GM18520 (cell line): Measurements from ENCODE around the gene N4BP3.
"Not testable (repeated sequence)": the region's sequence is repeated elsewhere in the genome, so short reads cannot be mapped to it uniquely, and the experiment has no call there.

Experiments used
- ATAC-seq: cut with Tn5 transposase; IDR thresholded peaks from one replicate; pipeline ENCODE4 v1.9.1; 2021; ENCODE audit not compliant: unreplicated experiment

The N4BP3 gene, protein sequence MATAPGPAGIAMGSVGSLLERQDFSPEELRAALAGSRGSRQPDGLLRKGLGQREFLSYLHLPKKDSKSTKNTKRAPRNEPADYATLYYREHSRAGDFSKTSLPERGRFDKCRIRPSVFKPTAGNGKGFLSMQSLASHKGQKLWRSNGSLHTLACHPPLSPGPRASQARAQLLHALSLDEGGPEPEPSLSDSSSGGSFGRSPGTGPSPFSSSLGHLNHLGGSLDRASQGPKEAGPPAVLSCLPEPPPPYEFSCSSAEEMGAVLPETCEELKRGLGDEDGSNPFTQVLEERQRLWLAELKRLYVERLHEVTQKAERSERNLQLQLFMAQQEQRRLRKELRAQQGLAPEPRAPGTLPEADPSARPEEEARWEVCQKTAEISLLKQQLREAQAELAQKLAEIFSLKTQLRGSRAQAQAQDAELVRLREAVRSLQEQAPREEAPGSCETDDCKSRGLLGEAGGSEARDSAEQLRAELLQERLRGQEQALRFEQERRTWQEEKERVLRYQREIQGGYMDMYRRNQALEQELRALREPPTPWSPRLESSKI

DNA sequence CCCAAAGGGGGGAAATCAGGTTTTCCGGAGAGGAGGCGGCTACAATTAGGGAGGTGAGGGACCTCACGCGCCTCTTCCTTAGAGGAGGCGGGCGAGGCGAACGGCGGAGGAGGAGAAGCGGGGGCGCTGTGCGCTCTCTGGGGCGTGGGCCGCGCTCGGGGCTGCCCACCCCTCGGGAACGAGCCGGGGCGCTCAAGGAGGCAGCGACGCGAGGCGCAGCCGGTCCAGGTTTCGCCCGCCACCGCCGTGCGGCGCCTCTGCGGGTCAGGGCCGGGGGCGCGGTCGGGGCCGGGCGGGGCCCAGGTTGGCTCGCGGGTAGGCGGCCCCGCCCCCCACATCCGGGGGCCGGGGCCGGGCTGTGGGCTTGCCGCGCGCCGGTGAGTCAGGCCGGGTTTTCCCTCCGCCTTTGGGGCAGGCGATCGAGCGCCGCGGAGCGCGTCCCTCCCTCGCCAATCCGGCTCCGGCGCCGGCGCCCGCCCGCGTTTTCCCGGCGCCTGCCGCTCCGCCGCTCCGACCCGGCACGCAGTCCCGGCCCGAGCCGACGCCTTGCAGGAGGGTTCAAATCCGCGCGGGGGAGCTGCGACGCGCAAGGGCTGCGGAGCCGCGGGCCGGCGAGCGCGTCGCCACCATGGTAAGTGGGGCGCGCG lies at the start of gene N4BP3:
Gene N4BP3, plus strand, starts transcription at position 392 of the 647 bp plus-strand sequence. CDS start 6,052 bp downstream, outside the sequence.
- ATAC-seq = peak; percentile 53

DNA sequence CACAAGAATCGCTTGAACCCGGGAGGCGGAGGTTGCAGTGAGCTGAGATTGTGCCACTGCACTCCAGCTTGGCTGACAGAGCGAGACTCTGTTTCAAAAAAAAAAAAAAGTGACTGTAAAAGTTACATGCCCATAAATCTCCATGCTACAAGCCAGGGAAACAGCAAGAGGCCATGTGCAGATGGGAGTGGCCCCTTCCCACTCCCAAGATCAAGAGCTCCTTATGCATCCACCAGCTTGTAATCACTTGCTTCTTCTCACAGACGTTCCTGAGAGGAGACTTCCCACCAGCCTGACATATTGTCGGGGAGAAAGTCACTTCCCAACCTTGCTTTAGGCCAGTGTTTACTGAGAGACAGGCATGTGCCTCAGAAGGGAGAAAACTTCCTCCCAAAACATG lies 45.6 kb upstream of the N4BP3 start:
- ATAC-seq = no peak

DNA sequence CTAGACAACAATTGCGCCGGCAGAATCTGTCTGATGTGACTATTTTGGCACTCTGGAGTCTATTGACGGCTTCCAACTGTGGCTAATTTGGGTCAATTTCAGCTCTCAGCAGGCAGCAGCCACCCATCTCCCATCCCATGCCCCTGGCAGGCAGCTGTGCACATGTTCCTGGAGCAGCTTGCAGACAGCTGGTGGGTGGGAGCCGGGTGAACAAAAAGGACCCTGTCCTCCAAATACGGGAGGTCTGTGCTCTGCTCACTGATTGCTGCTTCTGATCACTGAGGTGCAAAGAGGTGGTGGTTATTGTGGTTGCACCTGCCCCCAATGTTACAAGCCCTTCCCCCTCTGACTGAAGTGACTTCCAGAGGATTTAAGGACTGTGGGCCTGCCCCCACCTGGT lies 45.0 kb upstream of the N4BP3 start:
- ATAC-seq = no peak

DNA sequence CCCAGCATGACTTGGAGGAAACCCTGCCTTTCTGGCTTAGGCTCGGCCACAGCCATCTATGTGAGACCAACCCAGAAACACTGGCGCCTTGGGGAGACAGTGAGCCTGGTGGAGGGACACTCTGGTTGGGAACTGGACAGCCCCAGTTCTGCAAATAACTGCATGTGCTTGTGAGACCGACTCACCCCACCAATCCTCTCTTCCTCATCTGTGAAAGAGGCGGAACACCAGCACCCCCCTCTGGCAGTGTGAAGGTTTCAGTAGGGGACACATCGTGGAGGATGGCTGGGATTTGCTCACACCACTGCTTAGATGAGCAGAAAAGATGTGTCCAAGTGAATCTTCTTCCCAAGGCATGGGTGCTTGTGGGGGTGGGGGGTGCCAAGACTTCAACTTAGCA lies 43.4 kb upstream of the N4BP3 start:
- no peak for ATAC-seq

DNA sequence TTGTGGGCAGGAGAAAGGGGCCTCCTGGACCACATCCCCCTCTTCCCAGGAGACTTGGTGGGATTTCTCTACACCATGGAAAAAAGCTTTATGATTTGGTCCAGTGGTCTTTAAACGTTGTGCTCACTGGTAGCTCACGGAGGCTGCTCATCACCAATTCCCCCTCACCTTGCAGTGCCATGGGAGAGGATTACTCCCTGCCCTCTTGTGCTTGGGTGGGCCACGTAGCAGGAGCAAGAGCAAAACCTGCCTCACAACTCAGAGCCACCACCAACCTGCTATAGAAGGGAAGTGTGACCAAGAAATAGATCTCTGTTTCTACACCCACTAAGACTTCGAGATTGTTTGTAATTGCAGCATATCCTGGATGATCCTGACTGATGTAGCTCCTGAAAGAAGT lies 42.2 kb upstream of the N4BP3 start:
- ATAC-seq = no peak

DNA sequence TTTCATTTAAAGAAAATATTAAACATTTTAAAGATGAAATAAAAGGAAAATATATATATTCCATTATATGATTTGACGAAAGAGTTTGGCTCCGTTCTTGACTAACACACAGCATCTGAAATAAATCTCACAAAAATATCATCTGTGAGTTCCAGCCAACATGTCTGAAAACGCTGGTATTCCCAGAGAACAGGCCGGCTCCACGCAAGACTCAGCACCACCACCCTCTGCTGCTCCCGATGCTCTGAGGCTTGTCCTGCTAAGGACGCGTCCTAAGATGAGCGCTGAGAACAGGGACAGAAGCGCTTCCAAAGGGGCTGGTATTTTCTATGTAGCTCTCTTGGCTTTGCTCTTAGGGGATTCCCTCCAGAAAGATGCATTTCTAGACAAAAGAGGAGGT lies 40.6 kb upstream of the N4BP3 start:
- no peak for ATAC-seq

DNA sequence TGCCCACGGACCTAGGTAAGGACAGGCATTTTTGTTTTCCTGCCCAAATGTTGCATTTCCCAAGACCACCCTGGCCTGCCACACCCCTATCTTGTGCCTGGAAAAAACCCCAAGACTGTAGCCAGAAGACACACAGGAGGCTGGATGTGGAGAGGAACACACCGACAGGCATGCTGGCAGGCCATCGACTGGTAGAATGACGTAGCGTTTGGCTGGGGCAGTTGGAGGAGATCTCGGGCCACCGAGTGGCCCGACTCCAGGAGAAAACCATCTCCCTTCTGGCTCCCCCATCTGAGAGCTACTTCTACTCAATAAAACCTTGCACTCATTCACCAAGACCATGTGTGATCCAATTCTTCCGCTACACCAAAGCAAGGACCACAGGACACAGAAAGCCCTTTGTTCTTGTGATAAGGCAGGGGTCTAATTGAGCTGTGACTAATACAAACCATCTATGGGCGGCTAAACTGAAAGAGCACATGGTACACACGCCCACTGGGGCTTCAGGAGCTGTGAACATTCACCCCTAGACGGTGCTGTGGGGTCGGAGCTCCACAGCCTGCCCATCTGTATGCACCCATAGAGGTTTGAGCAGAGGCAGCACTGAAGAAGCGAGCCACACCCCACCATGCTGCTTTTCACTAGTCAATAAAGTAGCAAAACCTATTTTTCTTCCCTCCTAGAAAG lies 38.9 kb upstream of the N4BP3 start:
- no peak for ATAC-seq

DNA sequence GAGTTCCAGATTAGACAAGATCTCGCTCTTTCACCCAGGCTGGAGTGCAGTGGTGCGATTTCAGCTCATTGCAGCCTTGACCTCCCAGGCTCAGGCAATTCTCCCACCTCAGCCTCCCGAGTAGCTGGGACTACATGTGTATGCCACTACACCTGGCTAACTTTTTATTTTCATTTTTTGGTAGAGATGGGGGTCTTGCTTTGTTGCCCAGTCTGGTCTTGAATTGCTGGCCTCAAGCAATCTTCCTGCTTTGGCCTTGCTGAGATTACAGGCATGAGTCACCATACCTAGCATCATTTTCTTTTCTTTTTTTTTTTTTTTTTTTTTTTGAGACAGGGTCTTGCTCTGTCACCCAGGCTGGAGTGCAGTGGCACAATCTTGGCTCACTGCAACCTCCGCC lies 36.4 kb upstream of the N4BP3 start:
- not testable (repeated sequence) for ATAC-seq

DNA sequence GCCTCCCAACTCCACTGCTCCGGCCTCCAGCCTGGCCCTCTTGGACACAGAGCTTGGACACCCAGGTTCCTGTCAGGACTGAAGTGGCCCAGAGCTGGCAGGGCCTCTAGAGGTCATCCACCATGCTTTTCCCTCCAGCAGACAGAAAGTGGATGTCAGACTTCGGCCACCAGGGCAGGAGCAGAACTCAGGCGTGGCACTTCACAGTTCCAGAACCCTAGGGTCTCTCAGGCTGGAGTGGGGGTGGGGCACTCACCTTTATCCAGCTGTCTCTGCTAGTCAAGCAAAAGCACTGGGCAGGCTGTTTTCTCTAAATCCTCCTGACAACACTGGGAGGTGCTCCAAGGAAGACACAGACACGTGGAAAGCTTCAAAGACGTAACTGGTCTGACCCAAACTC lies 35.6 kb upstream of the N4BP3 start:
- ATAC-seq = no peak

DNA sequence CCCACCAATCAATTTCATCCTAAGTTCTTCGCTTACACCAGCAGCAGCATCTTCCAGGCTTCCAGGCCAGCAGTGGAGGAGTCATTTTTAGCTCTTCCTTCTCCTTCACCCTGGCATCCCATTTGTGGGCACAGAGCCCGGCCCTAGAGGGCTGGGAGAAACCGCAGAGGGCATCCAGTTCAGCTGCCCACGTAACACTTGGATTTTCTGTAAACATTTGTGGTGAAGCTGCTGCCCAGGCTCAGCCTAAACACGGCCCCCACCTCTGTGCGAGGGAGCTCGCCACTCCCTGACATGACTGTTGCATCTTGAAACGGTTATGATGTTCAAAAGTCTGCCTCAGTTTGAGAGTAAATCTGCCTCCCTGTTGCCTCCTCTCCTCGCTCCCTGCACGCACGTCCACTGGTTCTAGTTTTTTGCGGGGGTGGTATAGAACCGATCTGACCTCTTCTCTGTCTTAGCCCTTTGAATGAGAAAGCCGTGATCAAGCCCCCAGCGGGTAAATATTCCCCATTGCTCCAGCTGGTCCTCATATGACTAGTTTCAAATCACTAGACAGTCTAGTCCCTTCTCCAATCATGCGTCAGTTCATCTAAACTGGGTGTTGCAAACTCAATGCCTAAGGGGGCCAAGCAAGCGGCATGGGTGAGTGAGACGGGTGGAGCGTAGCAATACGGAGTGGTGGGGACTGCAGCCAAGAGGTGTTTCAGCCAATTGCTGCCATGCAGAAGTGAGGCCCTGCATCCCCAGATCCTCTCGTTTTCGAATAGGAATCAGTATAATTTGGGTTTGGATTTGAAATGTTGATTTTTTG lies 34.9 kb upstream of the N4BP3 start:
- no peak for ATAC-seq

DNA sequence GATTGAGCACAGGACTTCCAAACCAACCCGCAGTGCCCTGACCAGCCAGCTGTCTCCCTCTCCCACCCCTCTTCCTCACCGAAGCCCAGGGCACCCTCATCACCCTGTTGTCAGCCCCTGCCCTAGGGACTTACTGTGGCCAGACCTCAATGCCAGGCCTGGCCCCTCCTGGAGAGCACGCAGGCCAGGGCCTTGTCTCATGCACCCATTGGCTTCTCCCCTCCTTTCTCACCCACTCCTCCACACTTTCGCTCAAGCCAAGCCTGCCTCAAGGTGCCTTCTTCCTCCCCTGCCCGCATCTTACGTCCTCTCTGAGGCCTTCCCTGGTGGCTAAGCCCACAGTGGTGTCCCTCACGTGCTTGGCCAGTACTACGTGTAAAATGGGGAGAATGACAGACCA lies 33.3 kb upstream of the N4BP3 start:
- ATAC-seq = no peak

DNA sequence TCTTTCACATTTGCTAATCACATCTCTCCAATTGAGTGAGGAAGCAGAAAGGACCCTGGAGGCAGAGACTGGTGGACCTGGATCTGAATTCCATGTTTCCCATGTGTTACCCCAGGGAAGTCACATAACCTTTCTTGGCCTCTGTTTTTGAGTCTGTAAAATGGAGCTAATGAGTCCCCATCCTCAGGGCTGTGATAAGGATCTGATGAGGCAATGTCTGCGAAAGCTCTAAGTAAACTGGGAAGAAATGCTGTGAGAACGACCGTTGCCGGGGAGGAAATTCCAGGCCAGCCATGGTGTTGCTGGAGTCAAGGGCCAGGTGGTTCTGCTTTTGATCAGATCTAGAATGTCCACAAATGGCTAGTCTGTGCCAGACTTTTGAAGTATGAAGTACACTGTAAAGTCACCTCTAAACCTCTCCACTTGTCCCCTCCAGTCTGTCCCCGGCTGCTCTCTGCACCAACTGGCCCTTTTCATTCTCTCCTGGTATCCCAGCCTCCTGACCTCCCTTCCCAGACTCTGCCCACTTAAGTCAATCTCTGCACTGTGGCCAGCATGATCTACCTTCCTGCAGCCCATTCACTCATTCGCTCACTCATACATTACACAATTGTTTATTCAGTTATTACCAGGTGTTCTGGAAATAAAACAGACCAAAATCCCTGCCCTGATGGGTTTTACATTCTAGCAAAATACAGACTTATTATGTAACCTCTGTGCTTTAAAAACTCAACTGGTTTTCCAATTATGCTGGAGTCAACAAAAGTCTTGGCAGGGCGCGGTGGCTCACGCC lies 32.5 kb upstream of the N4BP3 start:
- ATAC-seq = no peak

DNA sequence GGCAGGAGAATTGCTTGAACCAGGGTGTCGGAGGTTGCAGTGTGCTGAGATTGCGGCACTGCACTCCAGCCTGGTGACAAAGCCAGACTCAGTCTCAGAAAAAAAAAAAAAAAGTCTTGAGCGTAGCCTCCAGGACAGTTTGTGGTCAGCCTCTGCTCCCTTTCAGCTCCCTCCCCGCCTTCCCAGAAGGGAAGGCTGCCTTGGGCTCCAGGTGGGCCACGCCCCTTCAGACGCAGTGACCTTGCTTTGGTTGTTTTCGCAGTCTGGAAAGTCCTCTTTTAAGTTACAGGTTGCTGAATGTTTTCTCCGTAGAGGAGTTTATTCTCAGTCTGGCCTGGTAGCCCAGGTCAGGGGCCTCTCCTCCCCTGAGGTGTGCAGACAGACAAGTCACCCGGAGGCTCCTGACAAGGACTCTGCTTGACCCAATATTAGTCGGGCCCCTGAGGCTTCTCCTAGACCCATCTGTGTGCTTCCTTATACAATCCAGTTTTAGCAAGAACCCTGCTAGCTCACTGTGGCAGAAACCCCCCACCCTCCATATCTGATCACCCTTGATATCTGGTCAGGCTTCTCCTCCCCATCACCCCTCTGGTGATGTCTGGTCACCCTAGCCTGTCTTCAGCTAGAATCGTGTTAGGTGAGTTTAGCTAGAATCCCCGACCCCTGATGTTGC lies 31.6 kb upstream of the N4BP3 start:
- ATAC-seq = no peak

DNA sequence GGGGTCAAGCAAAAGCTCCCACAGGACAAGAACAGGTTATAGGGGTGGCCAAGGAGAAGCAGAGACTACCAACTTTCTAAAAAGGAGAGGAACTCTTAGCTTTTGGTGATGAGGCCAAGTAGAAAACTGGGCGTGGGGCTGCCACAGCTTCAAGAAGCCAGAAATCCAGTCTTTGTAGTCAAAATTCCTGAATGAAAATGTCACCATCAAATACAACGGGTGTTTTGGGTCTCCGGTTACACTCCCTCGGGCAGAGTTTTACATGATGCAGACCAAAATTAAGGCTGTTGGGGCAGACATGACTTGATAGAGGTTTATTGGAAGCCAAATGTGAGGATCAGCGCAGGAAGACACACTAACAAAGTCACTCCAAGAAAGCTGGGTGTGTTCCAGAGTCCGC lies 29.4 kb upstream of the N4BP3 start:
- no peak for ATAC-seq

DNA sequence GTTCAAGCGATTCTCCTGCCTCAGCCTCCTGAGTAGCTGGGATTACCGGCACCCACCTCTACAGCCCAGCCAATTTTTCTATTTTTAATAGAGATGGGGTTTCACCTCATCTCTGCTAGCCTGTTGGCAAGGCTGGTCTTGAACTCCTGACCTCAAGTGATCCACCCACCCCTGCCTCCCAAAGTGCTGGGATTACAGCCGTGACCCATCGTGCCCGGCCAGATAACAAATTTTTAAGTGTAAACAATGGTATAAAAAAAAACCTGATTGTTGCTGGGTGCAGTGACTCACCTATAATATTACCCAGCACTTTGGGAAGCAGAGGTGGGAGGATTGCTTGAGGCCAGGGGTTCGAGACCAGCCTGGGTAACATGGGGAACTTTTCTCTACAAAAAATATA lies 28.0 kb upstream of the N4BP3 start:
- no peak for ATAC-seq

DNA sequence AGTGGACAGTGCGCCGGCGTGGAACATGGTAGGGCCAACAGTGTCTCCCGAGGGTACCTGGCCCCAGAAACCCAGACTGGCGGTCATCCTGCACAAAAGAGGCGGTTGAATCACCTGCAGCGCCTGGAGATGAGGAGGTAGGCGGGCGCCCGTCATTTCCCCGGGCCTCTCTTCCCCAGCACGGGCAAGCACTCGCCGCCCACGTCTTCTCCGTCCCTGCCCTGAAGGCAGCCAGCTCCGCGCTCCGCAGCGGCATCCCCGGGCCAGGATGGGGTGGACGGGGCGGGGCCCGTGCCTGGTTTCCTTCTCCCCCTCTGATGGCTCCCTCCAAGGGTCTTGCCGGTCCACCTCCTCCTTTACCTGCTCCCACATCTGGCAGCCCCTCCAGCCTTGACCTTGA lies 27.1 kb upstream of the N4BP3 start:
- ATAC-seq = no peak

DNA sequence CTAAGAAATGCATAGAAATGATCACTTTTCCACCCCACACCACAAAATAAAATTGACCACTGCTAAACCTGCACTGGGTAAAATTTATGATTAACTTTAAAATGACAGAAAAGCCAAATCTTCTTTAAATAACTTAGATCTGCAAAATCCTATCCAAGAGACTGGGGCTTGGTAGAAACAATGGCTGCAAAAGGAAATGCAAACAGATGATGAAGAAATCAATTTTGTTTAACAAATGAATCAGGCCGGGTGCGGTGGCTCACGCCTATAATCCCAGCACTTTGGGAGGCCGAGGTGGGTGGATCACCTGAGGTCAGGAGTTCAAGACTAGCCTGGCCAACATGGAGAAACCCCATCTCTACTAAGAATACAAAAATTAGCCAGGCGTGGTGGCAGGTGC lies 26.1 kb upstream of the N4BP3 start:
- ATAC-seq = not testable (repeated sequence)

DNA sequence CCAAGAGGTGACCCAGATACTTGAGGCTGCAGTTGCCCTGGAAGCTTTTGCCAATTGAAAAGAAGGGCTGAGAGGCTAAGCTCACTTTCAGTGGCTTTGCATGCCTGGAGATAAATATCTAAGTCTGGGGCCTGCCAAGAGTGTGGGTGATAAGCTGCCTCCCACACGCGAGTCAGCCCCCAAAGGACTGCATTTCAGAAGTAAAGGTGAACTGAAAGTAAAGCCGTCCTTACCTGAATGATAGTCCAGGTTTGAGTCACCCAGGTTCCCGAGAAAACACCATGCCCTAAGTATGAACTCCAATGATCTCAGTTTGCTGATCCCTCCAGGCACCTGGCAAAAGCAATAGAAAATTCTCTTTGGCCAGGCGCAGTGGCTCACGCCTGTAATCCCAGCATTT lies 22.5 kb upstream of the N4BP3 start:
- no peak for ATAC-seq

DNA sequence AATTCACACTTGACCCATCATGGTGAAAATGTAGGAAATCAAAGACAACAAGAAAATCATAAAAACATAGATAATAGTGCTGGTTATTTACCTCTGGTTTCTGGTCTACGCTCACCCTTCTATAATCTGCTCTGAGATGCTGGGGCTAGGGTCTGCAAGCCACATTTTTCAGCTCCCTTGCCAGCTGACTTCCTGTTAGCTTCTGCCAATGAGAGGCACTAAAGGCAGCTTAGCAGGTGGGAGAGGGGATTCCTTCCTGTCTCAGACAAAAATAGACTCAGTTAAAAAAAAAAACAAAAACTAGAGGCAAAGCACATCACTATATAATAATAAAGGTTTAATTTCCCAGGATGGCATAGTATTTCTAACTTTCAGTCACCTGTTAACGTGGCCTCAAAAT lies 20.2 kb upstream of the N4BP3 start:
- no peak for ATAC-seq

DNA sequence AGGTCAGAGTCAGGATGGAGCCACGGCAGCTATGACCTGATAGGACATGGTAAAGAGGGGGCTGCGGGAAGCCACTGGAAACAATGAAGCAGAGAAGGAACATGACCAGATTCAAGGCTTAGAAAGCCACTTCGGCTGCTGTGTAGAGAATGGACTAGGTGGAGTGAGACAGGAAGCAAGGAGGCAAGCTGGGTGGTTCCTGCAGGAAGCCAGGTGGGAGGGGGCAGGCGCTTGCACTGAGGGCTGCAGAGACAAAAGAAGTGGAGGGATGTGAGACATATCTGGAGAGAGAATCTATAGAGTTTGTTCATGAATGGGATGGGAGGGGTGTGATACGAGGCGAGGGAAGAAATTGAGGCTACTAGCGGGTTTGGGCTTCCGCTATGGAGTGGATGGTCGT lies 19.0 kb upstream of the N4BP3 start:
- no peak for ATAC-seq
